GM19468 (cell line): ENCODE results near the gene DCLRE1B.

ENCODE experiments used
- ATAC-seq: cut with Tn5 transposase; IDR thresholded peaks from one replicate; pipeline ENCODE4 v1.9.1; 2021; ENCODE audit warnings: mild to moderate bottlenecking, moderate library complexity, moderate number of reproducible peaks; ENCODE audit not compliant: unreplicated experiment; ENCODE audit errors: extremely low read depth

The DCLRE1B gene

DNA sequence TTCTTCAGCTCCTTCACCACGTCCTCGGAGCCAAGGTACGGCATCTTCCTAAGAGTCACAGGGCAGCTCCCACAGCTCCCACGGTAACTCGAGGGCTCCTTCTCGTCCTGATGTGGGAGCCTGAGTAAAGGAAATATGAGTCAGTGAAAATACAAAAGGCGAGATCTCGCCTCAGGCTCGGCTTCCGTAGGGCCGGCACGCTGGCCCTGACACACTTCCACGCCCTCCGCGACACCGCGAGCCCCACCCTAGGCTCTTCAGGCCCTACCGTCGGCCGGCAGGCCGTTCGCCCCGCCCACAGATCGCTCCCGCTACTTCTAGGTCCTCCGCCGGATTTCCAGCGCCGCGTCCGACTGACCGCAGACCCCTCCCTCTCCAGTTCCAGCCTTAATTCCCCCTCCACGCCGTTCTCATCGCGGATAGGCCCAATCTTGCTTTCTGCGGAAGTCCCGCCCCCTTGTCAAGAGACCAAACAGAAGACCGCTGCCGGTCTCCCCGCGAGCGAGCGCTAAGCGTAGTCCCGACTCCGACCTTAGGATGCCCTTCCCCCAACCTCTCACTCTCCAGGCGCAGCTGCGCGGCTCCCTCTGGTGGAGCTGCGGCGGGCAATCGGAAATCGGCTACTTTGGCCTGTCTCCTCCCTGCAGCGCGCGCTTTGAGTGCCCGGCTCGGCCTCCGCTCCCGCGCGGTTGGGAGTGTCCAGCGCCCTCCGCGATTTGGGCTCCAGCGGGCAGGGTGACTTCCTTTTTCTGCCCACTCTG, at the start of gene DCLRE1B, which contains the start of gene AP4B1:
Gene DCLRE1B (plus strand): TSS at position 653 of the 761 bp plus-strand sequence. CDS start 261 bp downstream, outside the sequence.
Gene AP4B1 (minus strand): TSS at position 126 of the 761 bp plus-strand sequence. CDS start 82 bp downstream, at position 44.
- ATAC-seq: peak; percentile 77

DNA sequence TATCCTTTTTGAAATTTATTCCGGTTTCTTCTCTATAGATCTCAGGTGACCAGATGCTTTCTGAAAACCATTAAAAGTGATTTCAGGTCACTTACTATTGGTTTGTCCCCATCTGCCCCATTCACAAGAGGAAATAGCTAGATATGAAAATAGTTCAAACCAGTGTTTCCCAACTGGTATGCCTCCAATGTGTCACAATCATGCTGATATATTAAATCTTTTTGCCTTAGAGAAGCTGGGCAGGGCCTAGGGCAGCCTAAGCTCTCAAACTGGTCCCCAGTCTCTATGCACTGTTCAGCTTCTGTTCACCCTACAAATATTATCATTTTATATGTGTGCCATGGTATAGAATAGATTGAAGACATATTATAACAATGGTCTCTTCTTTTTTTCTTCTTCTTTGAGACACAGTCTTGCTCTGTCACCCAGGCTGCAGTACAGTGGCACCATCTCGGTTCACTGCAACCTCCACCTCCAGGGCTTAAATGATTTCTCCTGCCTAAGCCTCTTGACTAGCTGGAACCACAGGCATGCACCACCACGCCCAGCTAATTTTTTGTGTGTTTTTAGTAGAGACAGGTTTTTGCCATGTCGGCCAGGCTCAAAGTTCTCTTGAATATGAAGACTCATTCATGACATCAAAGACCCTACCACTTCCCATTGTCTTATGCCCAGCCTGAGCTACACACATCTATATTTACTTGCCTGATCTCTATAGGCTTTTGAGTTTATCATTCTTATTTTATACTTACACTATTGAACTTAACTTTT, 49.3 kb upstream of the DCLRE1B start:
- no peak for ATAC-seq

DNA sequence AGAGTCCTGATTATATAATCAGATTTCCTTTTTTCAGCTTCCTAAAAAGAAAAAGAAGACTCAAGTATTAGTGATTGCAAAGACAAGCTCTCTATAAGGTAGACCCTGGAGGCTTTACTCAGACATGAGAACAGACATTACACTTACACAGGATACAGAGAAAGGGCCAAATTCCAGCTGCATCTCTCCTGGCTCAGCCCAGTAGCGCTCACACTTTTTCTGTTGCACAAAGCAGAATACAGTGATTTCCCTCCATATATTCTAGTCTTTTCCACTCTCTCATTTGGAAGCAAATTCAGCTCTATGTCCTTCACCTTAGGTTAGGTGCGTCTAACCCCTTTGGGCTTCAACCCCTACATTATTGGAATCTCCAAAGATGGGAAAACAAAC, 48.7 kb upstream of the DCLRE1B start:
- ATAC-seq: no peak

DNA sequence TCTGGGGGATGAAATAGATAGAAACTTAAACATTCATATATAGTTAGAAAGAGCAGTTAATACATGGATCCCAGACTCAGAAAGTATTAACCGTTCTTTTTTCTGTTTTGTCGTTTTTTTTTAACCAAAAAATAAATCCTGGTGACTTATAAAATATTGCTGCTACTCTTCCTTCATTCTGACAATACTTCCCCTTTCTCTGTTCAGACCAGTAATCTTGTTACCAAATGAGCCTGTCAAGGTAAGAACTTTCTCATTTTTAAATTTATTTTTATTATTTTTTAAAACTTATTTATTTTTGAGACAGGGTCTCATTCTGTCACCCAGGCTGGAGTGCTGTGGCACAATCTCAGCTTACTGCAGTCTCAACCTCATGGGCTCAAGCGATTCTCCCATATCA, 47.4 kb upstream of the DCLRE1B start:
- no peak for ATAC-seq

DNA sequence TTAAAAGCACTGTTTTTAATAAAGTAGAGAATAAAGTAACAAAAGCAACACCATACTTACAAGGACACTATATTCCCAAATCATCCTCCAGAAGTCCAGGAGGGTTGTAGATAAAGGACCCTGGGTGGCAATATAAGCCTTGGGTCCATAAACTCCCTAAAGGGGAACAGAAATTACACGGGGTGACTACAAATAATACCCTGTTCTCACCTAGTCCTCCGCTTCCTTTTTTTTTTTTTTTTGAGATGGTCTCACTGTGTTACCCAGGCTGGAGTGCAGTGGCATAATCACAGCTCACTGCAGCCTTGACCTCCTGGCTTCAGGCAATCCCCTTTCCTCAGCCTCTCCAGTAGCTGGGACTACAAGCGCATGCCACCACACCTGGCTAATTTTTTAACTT, 46.7 kb upstream of the DCLRE1B start:
- ATAC-seq: no peak

DNA sequence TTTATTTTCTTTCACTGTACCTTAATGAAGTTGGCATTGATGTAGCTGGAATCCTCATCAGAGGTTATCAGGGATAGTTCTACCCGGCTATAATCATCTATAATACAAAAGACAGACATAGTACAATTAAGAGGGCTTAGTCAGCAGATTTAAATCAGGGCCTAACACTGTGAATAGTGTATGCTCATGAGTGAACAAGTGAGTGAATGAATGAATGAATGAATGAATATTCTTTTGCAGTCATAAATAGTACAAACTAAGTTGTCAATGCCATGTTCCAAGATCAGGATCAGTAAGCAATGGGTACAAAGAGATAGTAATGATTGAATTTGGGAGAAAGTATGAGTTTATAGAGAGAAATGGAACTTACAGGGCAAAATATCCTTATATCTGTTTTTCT, 46.1 kb upstream of the DCLRE1B start:
- ATAC-seq: no peak

DNA sequence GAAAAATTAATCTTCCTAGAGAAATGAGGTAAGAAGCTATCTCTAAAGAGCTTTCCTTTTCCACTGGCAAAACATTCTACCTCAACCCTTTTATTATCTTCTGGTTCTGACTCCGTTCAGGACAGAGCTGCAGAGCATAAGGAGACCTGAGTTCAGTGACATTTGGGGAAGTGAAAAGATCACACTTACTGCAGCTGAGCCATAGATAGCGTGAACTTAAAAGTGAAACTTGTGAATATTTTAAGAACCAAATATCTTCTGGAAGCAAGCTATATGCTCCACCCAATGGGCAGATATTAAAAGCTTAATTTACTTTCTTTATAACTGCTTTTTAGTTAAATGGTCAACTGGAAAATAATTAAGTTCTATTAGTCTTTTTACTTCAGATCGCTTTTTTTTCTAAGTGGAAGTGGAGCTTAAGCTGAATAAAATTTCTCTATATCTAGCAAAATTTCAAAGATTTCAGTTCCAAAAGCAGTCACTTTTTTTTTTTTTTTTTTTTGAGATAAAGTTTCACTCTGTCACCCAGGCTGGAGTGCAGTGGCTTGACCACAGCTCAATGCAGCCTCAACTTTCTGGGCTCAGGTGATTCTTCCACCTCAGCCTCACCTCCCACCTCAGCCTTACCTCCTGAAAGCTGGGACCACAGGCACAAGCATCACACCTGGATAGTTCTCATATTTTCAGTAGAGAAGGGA, 45.5 kb upstream of the DCLRE1B start:
- peak; percentile 84 for ATAC-seq

DNA sequence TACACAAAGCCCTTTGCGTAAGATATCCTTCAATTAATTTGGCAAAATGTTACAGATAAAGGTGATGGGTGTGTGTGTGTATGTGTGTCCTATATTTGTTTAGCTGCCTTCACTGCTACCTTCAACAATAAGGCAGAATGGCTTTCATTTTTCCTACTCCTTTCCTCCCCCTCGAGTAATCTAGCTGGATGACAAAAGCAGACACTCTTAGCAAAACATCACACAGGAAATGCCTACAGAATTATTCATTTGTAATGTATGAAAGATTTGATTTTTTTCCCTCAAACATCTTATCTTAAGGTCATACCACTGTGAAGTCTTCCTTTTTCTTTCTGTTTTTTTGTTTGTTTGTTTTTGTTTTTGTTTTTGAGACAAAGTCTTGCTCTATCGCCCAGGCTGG, 44.2 kb upstream of the DCLRE1B start:
- ATAC-seq: no peak

DNA sequence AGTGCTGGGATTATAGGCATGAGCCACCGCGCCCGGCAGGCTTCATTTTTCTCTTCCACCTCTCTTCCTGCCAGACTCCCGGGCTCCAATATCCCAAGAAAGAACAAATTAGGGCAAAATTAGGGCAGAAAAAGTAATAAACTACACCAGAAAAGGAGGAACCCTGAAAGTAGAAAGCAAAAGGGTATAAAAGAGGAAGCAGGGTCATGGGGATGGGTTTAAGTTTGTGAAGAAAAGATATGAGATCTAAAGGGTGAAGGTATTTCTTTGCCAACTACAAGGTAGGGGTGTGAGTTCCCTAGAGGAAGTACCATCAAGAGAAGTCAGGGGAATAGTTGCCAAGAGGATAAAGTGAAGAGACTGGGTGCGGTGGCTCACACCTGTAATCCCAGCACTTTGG, 43.5 kb upstream of the DCLRE1B start:
- ATAC-seq: no peak

DNA sequence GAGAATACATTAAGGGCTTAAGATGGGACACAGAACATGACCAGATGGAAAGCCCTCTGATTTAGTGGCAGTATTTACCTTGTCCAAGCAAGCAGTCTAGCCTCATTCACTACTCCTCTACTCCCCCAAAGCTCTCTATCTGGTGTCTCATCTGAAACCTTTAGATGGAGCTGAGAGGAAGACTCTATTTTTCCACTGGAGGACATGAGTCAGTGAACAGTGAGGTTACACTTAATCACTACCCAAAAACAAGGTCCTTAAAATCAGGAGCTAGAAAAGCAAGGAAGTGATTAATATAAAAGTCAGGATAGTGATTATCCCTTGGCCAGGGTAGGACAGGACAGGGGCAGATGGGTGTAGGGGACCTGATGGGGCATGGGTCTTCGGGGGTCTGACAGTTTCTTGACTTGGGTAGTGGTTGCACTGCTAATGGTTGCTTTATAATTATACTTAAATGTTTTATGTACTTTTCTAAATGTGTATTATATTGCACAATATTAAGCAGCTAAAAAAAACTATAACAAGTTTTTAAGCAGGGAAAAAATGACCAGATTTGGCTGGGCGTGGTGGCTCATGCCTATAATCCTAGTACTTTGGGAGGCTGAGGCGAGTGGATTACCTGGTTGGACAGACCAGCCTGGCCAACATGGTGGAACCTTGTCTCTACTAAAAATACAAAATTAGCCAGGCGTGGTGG, 36.6 kb upstream of the DCLRE1B start:
- no peak for ATAC-seq

DNA sequence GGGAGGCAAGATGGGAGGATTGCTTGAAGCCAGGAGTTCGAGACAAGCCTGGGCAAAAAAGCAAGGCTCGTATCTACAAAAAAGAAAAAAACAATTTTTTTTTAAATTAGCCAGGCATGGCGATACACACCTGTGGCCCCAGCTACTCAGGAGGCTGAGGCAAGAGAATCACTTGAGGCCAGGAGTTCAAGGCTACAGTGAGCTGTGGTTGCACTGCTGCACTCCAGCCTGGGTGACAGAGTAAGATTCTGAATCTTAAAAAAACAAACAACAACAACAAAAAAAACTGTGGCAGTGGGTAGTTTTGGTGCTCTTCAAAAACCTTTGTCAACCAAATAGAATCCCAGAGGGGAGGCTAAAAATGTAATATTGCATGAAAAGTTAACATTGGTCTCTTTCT, 34.3 kb upstream of the DCLRE1B start:
- ATAC-seq: no peak

DNA sequence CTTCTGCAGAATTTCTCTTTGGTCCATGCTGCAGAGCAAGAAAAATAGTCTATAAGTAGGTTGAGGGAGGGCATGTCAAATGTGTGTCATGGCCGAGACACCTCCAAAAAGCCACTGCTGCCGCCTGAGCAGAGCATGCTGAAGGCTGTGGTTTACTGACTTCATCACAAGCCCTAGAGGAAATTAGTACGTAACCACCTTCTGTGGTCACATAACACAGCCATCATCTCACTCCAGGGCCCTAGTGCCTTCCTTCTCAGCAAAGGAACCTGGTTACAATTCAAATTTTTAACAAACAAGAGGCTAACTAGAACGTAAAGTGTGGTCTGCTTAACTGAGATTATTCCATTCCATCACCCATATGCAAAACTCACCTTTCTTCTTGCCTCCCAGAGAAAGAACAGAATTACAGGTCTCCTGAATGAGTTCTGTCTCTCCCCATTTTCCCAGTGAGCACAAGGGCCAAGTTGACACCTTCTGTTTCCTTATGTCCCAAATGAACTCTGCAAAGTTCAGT, 33.5 kb upstream of the DCLRE1B start, which contains the start of gene PTPN22:
Gene PTPN22 (minus strand): TSS at position 116 of the 517 bp plus-strand sequence.
- ATAC-seq: peak; percentile 92

DNA sequence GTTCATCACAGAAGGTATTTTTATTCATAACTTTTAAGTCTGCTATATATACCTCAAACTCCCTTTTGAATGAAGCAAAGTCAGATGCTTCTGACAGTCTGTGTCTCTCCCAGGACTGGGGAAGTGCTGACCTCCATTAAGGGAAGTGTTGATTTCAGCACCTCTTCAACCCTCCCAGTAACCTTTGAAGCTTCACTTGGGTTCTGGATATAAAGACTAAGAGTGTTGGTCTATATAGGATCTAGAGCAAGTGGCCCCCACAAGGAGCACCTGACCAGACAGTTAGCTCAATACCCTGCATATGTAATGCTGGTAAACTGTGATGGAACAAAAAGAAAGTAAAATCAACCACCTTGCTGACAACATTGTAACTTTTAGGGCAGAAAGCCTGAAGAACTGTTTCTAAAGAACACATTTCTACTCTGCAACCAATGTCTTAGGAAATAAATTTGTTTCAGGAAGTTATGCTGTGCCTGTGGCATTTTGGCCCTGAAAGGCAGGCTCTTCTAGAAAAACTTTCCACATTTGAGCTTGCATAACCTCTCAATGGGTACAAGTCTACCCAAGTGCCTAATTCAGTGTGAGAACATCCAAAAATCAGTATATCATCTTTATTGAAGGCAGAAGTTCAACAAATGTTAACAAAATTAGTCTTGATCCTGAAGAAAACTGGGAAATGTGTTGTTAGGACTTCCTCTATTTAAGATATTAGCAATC, 32.7 kb upstream of the DCLRE1B start:
- ATAC-seq: no peak

DNA sequence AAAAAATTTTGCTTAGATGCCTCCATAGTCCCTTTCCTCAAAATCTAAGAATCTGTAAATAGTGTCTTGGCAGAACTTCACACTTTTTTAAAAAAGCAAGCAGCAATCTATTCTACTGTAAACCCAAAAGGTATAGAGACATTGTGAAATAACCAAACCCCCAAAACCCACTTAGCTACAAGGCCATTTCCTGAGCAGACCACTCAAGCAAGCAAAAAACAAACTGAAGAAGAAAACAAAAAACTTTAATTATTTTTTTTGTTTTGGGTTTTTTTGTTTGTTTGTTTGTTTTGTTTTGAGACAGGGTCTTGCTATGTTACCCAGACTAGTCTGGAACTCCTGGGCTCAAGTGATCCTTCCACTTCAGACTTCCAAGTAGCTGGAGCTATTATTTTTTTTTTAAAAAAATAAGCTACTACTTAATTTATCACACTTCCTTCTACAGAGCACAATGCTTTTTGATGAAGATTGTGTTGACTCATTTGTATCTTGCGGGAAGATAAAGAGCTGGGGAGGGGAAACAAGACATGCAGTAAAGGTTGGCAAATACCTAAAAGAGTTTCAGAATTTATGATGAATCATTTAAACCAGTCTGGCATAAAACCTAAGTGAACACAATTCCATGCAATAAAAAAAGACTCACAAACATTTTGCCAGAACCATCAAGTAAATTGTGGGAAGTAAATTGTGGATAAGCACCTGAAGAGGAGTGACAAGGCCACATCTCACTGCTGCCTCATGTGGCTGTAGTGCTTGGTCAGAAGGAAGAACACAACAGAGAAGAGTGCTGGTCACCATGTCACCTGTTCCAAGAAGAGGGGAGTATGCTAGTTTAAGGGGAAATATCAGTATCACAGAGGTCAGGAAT, 30.9 kb upstream of the DCLRE1B start:
- ATAC-seq: no peak

DNA sequence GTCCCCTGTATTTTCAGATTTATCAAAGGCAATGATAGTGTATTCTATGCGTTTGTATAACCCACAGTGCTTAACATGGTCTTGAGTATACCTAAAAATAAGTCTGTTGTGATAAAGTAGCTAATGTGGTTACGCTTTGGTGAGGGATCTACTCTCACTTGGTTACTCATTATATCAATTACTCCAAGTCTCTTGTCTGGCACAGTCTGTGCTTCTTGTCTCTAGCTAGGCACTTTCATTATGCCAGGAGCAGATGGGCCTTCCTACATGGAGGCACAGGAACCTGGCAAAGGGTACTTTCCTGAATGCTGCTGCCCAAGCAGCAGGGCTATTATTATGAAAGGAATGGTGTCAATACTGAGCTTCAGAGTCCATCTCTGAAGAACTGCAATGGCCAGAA, 29.4 kb upstream of the DCLRE1B start:
- peak; percentile 37 for ATAC-seq

DNA sequence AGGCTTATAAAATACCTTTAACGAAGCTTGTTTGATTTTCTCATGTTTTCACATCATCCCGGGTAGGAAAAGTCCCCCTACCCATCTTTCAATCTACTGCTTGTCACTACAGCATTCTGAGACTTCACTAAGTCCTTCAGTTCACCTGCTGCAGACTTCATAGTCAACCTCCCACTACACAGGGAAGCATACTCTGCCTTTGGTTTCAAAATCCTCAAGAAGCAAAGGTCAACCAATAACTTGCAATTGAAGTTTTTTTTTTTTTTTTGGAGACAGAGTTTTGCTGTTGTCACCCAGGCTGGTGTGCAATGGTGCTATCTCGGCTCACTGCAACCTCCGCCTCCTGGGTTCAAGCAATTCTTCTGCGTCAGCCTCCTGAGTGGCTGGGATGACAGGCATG, 28.9 kb upstream of the DCLRE1B start:
- ATAC-seq: no peak

DNA sequence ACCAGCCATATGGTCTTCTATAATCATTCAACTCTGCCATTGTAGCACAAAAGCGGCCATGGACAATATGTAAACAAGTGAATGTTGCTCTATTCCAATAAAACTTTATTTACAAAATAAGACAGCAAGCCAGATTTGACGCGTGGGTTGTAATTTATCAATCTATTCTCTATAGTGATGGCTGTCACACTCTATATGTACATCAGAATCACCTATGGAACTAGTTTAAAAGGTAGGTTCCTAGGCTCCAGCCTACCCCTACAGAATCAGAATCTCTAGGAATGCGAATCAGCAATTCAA, 25.4 kb upstream of the DCLRE1B start:
- ATAC-seq: no peak

DNA sequence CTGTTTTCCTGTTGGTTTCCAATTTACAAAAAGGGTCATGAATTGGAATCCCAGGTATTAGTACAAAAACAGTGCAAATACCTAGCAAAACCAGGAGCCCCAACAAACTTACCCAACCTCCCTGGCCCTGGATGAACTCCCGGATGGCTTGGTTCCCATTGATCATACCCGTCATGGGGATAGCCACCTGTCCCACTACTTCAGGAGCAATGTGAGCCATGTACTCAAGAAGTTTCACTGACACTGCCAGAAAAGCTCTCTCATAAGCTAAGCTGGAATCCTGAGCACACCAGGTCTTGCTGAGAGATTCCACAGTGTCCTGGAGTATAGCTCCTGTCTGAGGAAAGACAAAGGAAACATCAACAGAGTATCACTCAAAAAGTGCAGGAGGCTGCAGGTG, 23.5 kb upstream of the DCLRE1B start:
- ATAC-seq: no peak
